SK-N-SH (cell line): Measurements from ENCODE around the gene SP2. TPM values are rescaled to one million over a fixed set of nuclear protein-coding genes. Genes with fewer than 3 reads are reported as not detected.
A peak's percentile ranks its signal among the peaks of the same experiment; 100 is the strongest.

Experiments used
- CTCF ChIA-PET: fragments of 300-600, 350-600 bp; formaldehyde crosslinking; extraction: SDS; loops from one replicate; lab custom pipeline; 2021; lab: Yijun Ruan, JAX
- POLR2A ChIA-PET: fragments of 350-600 bp; sonication (Branson Sonifier 250); formaldehyde crosslinking; extraction: SDS; loops from one replicate; lab custom pipeline; 2020; ENCODE audit warnings: antibody characterized with exemption, inconsistent platforms; lab: Yijun Ruan, JAX
- DNase-seq: peaks from one replicate; pipeline ENCODE4 v3.0.0; 2012
- H2AFZ ChIP-seq: fragments of 200-600 bp; sonication (generic); 2 replicates; pipeline ENCODE4 v1.8.1; 2016; ENCODE audit warnings: antibody characterized with exemption, mild to moderate bottlenecking, low read depth
- H3F3A ChIP-seq: fragments of 200-600 bp; sonication (generic); replicated peaks from 2 replicates; pipeline ENCODE3; 2016; ENCODE audit warnings: antibody characterized with exemption, mild to moderate bottlenecking; ENCODE audit not compliant: insufficient read depth
- H3K27ac ChIP-seq, 2 experiments: fragments of 200-500 bp in 1 of 2; fragments of 200-600 bp in 1 of 2; sonication (Bioruptor generic) in 1 of 2; sonication (generic), shearing (Covaris generic) in 1 of 2; 2 replicates each; pipeline versions ENCODE4 v1.5.1 to v1.6.1; 2014 to 2016; ENCODE audit warnings: low read depth in 2 of 2, inconsistent platforms in 1 of 2, low read length in 1 of 2, mild to moderate bottlenecking in 1 of 2, mixed read lengths in 1 of 2
- H3K27me3 ChIP-seq: fragments of 200-600 bp; sonication (generic), shearing (Covaris generic); 2 replicates; pipeline ENCODE4 v1.6.1; 2016; ENCODE audit warnings: mixed run types; ENCODE audit not compliant: insufficient read depth
- H3K36me3 ChIP-seq, 2 experiments: fragments of 200-500 bp in 1 of 2; fragments of 200-600 bp in 1 of 2; sonication (Bioruptor generic) in 1 of 2; sonication (generic) in 1 of 2; replicated peaks in 1 of 2; 2 replicates each; pipeline versions ENCODE3 to v1.5.1; 2014 to 2016; ENCODE audit warnings: low read length in 1 of 2, mild to moderate bottlenecking in 1 of 2; ENCODE audit not compliant: insufficient read depth in 2 of 2, control insufficient read depth in 1 of 2
- H3K4me1 ChIP-seq, 2 experiments: fragments of 200-500 bp in 1 of 2; fragments of 200-600 bp in 1 of 2; sonication (Bioruptor generic) in 1 of 2; sonication (generic), shearing (Covaris generic) in 1 of 2; 2 replicates each; pipeline versions ENCODE4 v1.5.1 to v1.6.1; 2014 to 2016; ENCODE audit warnings: low read depth in 1 of 2, low read length in 1 of 2, mixed run types in 1 of 2; ENCODE audit not compliant: insufficient read depth in 2 of 2, control insufficient read depth in 1 of 2
- H3K4me2 ChIP-seq: fragments of 200-600 bp; sonication (generic), shearing (Covaris generic); 2 replicates; pipeline ENCODE4 v1.6.1; 2017; ENCODE audit warnings: mixed run types
- H3K4me3 ChIP-seq, 2 experiments: fragments of 200-500 bp in 1 of 2; fragments of 200-600 bp in 1 of 2; sonication (Bioruptor generic) in 1 of 2; sonication (generic), shearing (Covaris generic) in 1 of 2; 2 replicates each; pipeline versions ENCODE4 v1.5.1 to v1.8.1; 2014 to 2016; ENCODE audit warnings: low read depth in 2 of 2, inconsistent platforms in 1 of 2, low read length in 1 of 2, mild to moderate bottlenecking in 1 of 2, mixed read lengths in 1 of 2, moderate library complexity in 1 of 2
- H3K79me2 ChIP-seq: fragments of 200-600 bp; sonication (generic); 2 replicates; pipeline ENCODE4 v1.8.1; 2017; ENCODE audit warnings: mild to moderate bottlenecking; ENCODE audit not compliant: insufficient read depth
- H3K9ac ChIP-seq: fragments of 200-600 bp; sonication (generic); 2 replicates; pipeline ENCODE4 v1.6.1; 2017; ENCODE audit warnings: mixed run types
- H3K9me2 ChIP-seq: fragments of 200-600 bp; sonication (generic); 2 replicates; pipeline ENCODE4 v1.6.1; 2017; ENCODE audit warnings: mixed run types
- H3K9me3 ChIP-seq: fragments of 200-600 bp; sonication (generic); 2 replicates; pipeline ENCODE4 v1.6.1; 2017; ENCODE audit warnings: mixed run types, mild to moderate bottlenecking, moderate library complexity
- H4K20me1 ChIP-seq: fragments of 200-600 bp; sonication (generic); 2 replicates; pipeline ENCODE4 v1.6.1; 2017; ENCODE audit warnings: mild to moderate bottlenecking, mixed run types; ENCODE audit not compliant: insufficient read depth
- FOXJ3 ChIP-seq: sonication (generic); formaldehyde crosslinking; IDR thresholded peaks from 2 replicates; pipeline ENCODE4 v1.5.1; 2020; ENCODE audit warnings: mild to moderate bottlenecking, missing genetic modification reagents
- GABPA ChIP-seq: IDR thresholded peaks from 2 replicates; pipeline ENCODE4 v1.4.0; 2012; ENCODE audit warnings: low read depth, mild to moderate bottlenecking
- GATA2 ChIP-seq: sonication (generic); formaldehyde crosslinking; IDR thresholded peaks from 2 replicates; pipeline ENCODE4 v1.5.0; 2020; ENCODE audit warnings: mild to moderate bottlenecking, missing genetic modification reagents
- NFIC ChIP-seq: IDR thresholded peaks from 2 replicates; pipeline ENCODE4 v1.4.0; 2012; ENCODE audit warnings: borderline replicate concordance
- NRF1 ChIP-seq: IDR thresholded peaks from 2 replicates; pipeline ENCODE4 v1.6.1; 2012; ENCODE audit warnings: low read depth, mild to moderate bottlenecking, low read length
- RCOR1 ChIP-seq: fragments of 150-350 bp; IDR thresholded peaks from 2 replicates; pipeline ENCODE4 v1.6.1; 2017; ENCODE audit warnings: antibody characterized with exemption, low read length
- RFX5 ChIP-seq: IDR thresholded peaks from 2 replicates; pipeline ENCODE4 v1.6.1; 2012; ENCODE audit warnings: mild to moderate bottlenecking, improper control_type of control experiment, low read length
- RXRA ChIP-seq: IDR thresholded peaks from 2 replicates; pipeline ENCODE4 v1.4.0; 2012; ENCODE audit warnings: low read depth, mild to moderate bottlenecking, borderline replicate concordance
- SIN3A ChIP-seq: IDR thresholded peaks from 2 replicates; pipeline ENCODE4 v1.6.1; 2012; ENCODE audit warnings: low read depth, mild to moderate bottlenecking, low read length, moderate library complexity, borderline replicate concordance
- SMC3 ChIP-seq: IDR thresholded peaks from 2 replicates; pipeline ENCODE4 v1.6.1; 2012; ENCODE audit warnings: low read depth, low read length, improper control_type of control experiment
- WGBS: methylation state at CpG from one replicate; pipeline ENCODE4 v1.1.6; 2017; ENCODE audit warnings: low lambda C conversion rate; 5-methylcytosine and 5-hydroxymethylcytosine counted together
- polyA plus RNA-seq, 3 experiments: library from polyadenylated mRNA; depleted of rRNA; stranded (reverse); fragments of >200 nt; gene quantifications; 2 replicates each; pipeline ENCODE4 v1.2.3, GENCODE V29; 2012
- TF ChIP-seq, protein P1 (sequence below): IDR thresholded peaks from 2 replicates; pipeline ENCODE4 v1.6.1; 2012; ENCODE audit warnings: mild to moderate bottlenecking, low read depth, low read length, moderate library complexity

Gene SP2
- polyA plus RNA-seq, 1 of the 3 experiments (the other 2 are of a cell fraction), result 16.7 TPM

DNA sequence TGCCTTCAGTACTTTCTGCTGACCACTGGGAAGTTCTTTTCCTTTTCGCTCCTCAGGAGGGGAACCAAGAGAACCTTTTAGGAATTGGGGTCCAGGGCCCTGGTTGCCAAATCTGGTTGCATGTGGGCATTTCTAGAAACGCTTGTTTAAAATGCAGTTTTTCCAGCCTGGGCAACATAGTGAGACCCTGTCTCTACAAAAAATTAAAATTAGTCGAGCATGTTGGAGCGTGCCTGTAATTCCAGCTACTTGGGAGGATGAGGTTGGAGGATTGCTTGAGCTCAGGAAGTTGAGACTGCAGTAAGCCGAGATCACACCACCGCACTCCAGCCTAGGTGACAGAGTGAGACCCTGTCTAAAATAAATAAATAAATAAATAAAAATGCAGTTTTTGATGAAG, 46.5 kb downstream of the SP2 start:
- Histone ChIP-seq H3K79me2 (peaks cover 13% of the 10 kb centered on the region; the same call in 1 of the 2 replicates), H3F3A (peaks cover 5% of the 10 kb centered on the region), H3K27ac (no peak overlapping the region), H3K36me3 (peaks cover under 1 to 23% of the 10 kb centered on the region in 2 experiments), H3K27me3 (no peaks in the 10 kb centered on the region), H3K4me1 (peaks cover 6 to 17% of the 10 kb centered on the region in 2 experiments; a peak in 3 of 4 replicates), H3K4me2 (peak overlapping the region; percentile 91), H3K9ac (peak overlapping the region; percentile 69; the same call in 1 of the 2 replicates), H3K9me3 (no peaks in the 10 kb centered on the region), H3K4me3 (peak overlapping the region; percentile 76 to 78), H4K20me1 (no peaks in the 10 kb centered on the region), H3K9me2 (no peaks in the 10 kb centered on the region), H2AFZ (no peak overlapping the region)
- CTCF ChIA-PET, result interaction anchor here (1.0 to 41.6 kb wide), 10 partner anchors 4 to 101 kb away, joined by 3 to 1216 read pairs (median 18); partner anchors contain the start of genes CDK5RAP3, PNPO, PRR15L and SCRN2
- TF ChIP-seq, protein P1, sequence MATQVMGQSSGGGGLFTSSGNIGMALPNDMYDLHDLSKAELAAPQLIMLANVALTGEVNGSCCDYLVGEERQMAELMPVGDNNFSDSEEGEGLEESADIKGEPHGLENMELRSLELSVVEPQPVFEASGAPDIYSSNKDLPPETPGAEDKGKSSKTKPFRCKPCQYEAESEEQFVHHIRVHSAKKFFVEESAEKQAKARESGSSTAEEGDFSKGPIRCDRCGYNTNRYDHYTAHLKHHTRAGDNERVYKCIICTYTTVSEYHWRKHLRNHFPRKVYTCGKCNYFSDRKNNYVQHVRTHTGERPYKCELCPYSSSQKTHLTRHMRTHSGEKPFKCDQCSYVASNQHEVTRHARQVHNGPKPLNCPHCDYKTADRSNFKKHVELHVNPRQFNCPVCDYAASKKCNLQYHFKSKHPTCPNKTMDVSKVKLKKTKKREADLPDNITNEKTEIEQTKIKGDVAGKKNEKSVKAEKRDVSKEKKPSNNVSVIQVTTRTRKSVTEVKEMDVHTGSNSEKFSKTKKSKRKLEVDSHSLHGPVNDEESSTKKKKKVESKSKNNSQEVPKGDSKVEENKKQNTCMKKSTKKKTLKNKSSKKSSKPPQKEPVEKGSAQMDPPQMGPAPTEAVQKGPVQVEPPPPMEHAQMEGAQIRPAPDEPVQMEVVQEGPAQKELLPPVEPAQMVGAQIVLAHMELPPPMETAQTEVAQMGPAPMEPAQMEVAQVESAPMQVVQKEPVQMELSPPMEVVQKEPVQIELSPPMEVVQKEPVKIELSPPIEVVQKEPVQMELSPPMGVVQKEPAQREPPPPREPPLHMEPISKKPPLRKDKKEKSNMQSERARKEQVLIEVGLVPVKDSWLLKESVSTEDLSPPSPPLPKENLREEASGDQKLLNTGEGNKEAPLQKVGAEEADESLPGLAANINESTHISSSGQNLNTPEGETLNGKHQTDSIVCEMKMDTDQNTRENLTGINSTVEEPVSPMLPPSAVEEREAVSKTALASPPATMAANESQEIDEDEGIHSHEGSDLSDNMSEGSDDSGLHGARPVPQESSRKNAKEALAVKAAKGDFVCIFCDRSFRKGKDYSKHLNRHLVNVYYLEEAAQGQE, result no peak
- TF ChIP-seq RFX5, result no peak
- 80% methylated on average over 6 of the region's 6 CpGs for WGBS
- no peak for DNase-seq
- POLR2A ChIA-PET, result no interaction called here

DNA sequence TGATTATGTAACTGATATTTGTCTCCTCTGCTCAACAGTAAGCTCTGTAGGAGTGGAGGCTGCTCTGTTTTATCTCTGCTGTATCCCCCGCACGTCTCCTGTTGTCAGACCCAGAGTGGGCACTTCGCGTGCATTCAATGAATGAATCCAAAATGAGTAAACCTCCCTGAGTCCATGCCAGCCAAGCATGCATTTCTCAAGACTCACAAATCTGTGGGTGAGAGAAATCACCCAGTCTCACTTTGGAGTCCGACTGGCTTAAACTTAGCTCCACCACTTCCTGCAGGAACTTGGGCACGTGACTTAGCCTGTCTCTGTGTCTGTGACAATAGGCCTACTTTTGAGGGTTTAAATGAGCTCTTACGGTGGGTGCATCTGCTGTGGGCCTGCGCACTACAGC, 49.0 kb downstream of the SP2 start:
- H3K27me3 ChIP-seq, result no peaks in the 10 kb centered on the region
- H3K9me2 ChIP-seq, result no peaks in the 10 kb centered on the region
- no peaks in the 10 kb centered on the region for H3K9me3 ChIP-seq
- ChIA-PET CTCF (interaction anchor here (1.3 to 41.6 kb wide), 6 partner anchors 7 to 103 kb away, joined by 4 to 1216 read pairs (median 291); partner anchors contain the start of genes CDK5RAP3, PNPO, PRR15L and SCRN2), POLR2A (no interaction called here)
- 95% methylated on average over 8 of the region's 8 CpGs for WGBS
- H2AFZ ChIP-seq, result no peak overlapping the region
- H4K20me1 ChIP-seq, result no peaks in the 10 kb centered on the region
- no peak overlapping the region for H3K4me2 ChIP-seq
- H3K36me3 ChIP-seq, result peaks cover 3 to 32% of the 10 kb centered on the region in 2 experiments
- H3F3A ChIP-seq, result peaks cover 14% of the 10 kb centered on the region
- no peak for TF ChIP-seq FOXJ3
- no peak for TF ChIP-seq RFX5
- no peak for TF ChIP-seq NRF1
- TF ChIP-seq GATA2 (CRISPR knock-in tag), result no peak
- TF ChIP-seq NFIC, result no peak
- TF ChIP-seq RCOR1, result no peak
- TF ChIP-seq GABPA, result no peak
- TF ChIP-seq SMC3, result no peak
- TF ChIP-seq SIN3A, result no peak
- TF ChIP-seq RXRA, result no peak
- H3K4me3 ChIP-seq, result no peak overlapping the region
- no peak overlapping the region for H3K9ac ChIP-seq
- no peak overlapping the region for H3K27ac ChIP-seq
- peaks cover 11 to 26% of the 10 kb centered on the region in 2 experiments for H3K4me1 ChIP-seq
- peaks cover 13% of the 10 kb centered on the region; the same call in 1 of the 2 replicates for H3K79me2 ChIP-seq
- no peak for DNase-seq
